Gastroesophageal sphincter (tissue), 4 donors: ENCODE data around the gene MON1A. TPM values are rescaled to one million over a fixed set of nuclear protein-coding genes. Genes with fewer than 3 reads are reported as not detected.

Experiments
- ATAC-seq: fragments of 150-250 bp; one replicate; pipeline ENCODE4 v1.9.1; 2016; ENCODE audit warnings: mild to moderate bottlenecking, moderate library complexity
- H3K27ac ChIP-seq, 4 donors: fragments of 200-600 bp; sonication (generic) in 3 of 4; 1 replicate in 3 of 4; 2 replicates in 1 of 4; pipeline ENCODE4 v1.5.1; 2016 to 2019
- H3K27me3 ChIP-seq: fragments of 200-600 bp; sonication (generic); one replicate; pipeline ENCODE4 v1.5.1; 2019
- H3K36me3 ChIP-seq, 2 donors: fragments of 200-600 bp; sonication (generic); one replicate each; pipeline ENCODE4 v1.5.1; 2019; ENCODE audit warnings: control low read depth in 1 of 2
- H3K4me1 ChIP-seq, 3 donors: fragments of 200-600 bp; sonication (generic); 1 replicate in 2 of 3; 2 replicates in 1 of 3; pipeline ENCODE4 v1.5.1; 2016 to 2019; ENCODE audit warnings: control low read depth in 2 of 3
- H3K4me3 ChIP-seq, 2 donors: fragments of 200-600 bp; sonication (generic); one replicate each; pipeline ENCODE4 v1.5.1; 2019; ENCODE audit warnings: mild to moderate bottlenecking in 1 of 2, moderate library complexity in 1 of 2
- H3K9me3 ChIP-seq, 3 donors: fragments of 200-600 bp; sonication (generic); one replicate each; pipeline ENCODE4 v1.5.1; 2017 to 2019; ENCODE audit warnings: control low read depth in 2 of 3
- EP300 ChIP-seq: sonication (generic); formaldehyde crosslinking; IDR thresholded peaks from one replicate; pipeline ENCODE4 v1.6.1; 2017; ENCODE audit warnings: antibody characterized with exemption, mild to moderate bottlenecking
- POLR2A ChIP-seq, 2 donors: fragments of 450-650 bp; IDR thresholded peaks; one replicate each; pipeline ENCODE4 v1.6.1; 2017; ENCODE audit warnings: antibody characterized with exemption in 2 of 2, mild to moderate bottlenecking in 2 of 2, moderate library complexity in 1 of 2
- POLR2AphosphoS5 ChIP-seq: sonication (generic); formaldehyde crosslinking; IDR thresholded peaks from one replicate; pipeline ENCODE4 v1.6.1; 2017; ENCODE audit warnings: antibody characterized with exemption
- WGBS, 2 donors: methylation state at CpG; one replicate each; pipeline ENCODE4 v1.1.5; 2018; ENCODE audit warnings: low coverage in 1 of 2; 5-methylcytosine and 5-hydroxymethylcytosine counted together
- small RNA-seq, 4 donors: library from RNA; depleted of rRNA; stranded (forward); fragments of <200 nt; gene quantifications; one replicate each; pipeline ENCODE3, GENCODE V24; 2016
- total RNA-seq, 4 donors: library from RNA; depleted of rRNA; stranded (reverse); fragments of >200 nt; gene quantifications; one replicate each; pipeline ENCODE4 v1.1.0, GENCODE V29; 2016
- TF ChIP-seq, protein P1 (sequence below), 4 experiments: fragments of 200-600 bp in 2 of 4; fragments of 450-650 bp in 2 of 4; sonication (generic) in 1 of 4; IDR thresholded peaks; one replicate each; pipeline ENCODE4 v1.5.1; 2017 to 2019; ENCODE audit warnings: antibody characterized with exemption in 4 of 4, mild to moderate bottlenecking in 2 of 4, moderate library complexity in 2 of 4

Gene MON1A
- total RNA-seq, 4 donors from 2014 or later, result 9.0 to 21.8 (median 10.8) TPM

DNA sequence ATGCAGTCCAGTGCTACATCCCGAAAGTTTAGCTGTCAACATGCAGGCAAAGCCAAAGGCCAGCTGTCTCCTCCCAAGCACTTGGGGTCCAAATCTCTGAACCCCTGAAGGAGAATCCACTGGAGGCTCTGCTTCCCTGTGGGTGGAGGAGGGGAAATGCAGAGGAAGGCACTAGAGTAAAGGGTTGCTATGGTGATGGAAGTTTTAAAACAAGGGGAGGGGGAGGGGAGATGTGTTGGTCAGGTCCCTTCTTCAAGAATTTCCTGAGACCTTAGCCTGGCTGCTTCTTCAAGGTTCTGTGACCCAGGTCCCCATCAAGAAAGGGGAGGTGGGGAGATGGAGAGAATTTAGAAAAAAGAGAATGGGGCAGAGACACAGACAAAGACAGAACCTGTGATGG lies 62.2 kb downstream of the MON1A start:
- WGBS, 2 donors, result no CpG with 5 or more reads among the region's 1 CpG
- peaks cover 0 to 16% (median 9%) of the 10 kb centered on the region in 3 donors for H3K4me1 ChIP-seq
- no peaks in the 10 kb centered on the region for H3K9me3 ChIP-seq
- no peak overlapping the region for H3K4me3 ChIP-seq
- no peaks in the 10 kb centered on the region for H3K36me3 ChIP-seq
- no peak overlapping the region for H3K27ac ChIP-seq
- ATAC-seq, result no peak
- peaks cover 85% of the 10 kb centered on the region for H3K27me3 ChIP-seq
- TF ChIP-seq POLR2A (IDR thresholded peaks at IDR 0.05), result no peak
- TF ChIP-seq, protein P1, sequence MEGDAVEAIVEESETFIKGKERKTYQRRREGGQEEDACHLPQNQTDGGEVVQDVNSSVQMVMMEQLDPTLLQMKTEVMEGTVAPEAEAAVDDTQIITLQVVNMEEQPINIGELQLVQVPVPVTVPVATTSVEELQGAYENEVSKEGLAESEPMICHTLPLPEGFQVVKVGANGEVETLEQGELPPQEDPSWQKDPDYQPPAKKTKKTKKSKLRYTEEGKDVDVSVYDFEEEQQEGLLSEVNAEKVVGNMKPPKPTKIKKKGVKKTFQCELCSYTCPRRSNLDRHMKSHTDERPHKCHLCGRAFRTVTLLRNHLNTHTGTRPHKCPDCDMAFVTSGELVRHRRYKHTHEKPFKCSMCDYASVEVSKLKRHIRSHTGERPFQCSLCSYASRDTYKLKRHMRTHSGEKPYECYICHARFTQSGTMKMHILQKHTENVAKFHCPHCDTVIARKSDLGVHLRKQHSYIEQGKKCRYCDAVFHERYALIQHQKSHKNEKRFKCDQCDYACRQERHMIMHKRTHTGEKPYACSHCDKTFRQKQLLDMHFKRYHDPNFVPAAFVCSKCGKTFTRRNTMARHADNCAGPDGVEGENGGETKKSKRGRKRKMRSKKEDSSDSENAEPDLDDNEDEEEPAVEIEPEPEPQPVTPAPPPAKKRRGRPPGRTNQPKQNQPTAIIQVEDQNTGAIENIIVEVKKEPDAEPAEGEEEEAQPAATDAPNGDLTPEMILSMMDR (IDR thresholded peaks at IDR 0.05), result no peak
- TF ChIP-seq EP300, result no peak
- no peak for TF ChIP-seq POLR2AphosphoS5

DNA sequence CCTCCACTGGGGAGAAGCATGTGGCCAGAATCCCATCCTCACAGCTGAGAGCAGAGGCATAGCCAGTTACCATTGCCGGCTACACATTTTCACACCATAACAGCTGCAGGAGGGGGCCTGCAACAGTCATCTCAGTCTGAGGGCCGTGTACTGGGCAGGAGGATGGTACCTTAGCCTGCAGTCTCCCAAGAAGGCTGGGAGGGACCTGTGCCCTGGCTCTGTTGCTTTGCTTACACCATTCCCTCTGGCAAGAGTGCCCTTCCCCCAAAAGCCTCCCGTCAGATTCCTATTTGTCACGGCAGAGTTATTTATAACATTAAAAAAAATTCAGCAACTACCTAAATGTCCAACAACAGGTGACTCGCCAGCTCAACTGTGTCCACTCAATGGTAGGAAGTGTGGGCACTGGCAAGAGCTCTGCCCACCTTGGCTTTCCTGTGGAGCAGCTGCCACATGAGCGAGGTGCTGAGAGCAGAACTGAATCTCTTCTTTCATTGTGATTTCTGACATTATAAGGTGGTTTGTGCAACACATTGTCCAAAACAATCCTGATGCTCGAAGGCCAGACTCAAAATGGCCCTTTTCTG lies 64.3 kb downstream of the MON1A start:
- H3K27me3 ChIP-seq, result peaks cover 75% of the 10 kb centered on the region
- no peak for TF ChIP-seq POLR2A (IDR thresholded peaks at IDR 0.05)
- TF ChIP-seq, protein P1 (IDR thresholded peaks at IDR 0.05), result no peak
- H3K36me3 ChIP-seq, result no peaks in the 10 kb centered on the region
- H3K4me1 ChIP-seq, result peaks cover 0 to 16% (median 9%) of the 10 kb centered on the region in 3 donors
- no peak overlapping the region for H3K4me3 ChIP-seq
- H3K9me3 ChIP-seq, result no peaks in the 10 kb centered on the region
- no peak overlapping the region for H3K27ac ChIP-seq
- WGBS, 2 donors, result 33 to 55% methylated on average over 1 to 3 of the region's 7 CpGs
- no peak for ATAC-seq

DNA sequence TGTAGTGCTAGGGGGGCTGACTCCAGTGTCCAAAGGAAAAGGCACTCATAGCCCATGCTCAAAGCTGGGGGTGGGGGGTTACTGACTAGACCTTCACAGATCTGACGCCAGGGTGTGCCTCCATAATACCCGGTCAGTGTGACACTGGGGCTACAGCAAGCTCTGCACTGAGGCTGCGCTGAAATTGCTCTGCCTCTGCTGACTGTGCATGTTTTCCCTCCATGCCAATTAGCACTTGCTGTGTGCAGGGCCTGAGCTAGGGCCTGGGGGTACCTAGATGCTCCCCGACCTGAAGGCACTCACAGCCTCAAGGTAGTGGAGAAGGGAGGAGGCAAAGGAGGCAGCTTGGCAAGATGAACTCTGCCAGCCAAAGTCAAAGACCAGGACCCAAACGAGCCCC lies 65.1 kb downstream of the MON1A start:
- Histone ChIP-seq H3K27me3 (peaks cover 67% of the 10 kb centered on the region), H3K4me3 (no peak overlapping the region), H3K36me3 (no peaks in the 10 kb centered on the region), H3K27ac (no peak overlapping the region), H3K9me3 (no peaks in the 10 kb centered on the region), H3K4me1 (peaks cover 0 to 8% (median 6%) of the 10 kb centered on the region in 3 donors)
- ATAC-seq, result no peak
- no CpG with 5 or more reads among the region's 5 CpGs for WGBS, 2 donors
- TF ChIP-seq POLR2AphosphoS5, result no peak
- TF ChIP-seq, protein P1 (IDR thresholded peaks at IDR 0.05), result no peak
- no peak for TF ChIP-seq POLR2A (IDR thresholded peaks at IDR 0.05)
- TF ChIP-seq EP300, result no peak

DNA sequence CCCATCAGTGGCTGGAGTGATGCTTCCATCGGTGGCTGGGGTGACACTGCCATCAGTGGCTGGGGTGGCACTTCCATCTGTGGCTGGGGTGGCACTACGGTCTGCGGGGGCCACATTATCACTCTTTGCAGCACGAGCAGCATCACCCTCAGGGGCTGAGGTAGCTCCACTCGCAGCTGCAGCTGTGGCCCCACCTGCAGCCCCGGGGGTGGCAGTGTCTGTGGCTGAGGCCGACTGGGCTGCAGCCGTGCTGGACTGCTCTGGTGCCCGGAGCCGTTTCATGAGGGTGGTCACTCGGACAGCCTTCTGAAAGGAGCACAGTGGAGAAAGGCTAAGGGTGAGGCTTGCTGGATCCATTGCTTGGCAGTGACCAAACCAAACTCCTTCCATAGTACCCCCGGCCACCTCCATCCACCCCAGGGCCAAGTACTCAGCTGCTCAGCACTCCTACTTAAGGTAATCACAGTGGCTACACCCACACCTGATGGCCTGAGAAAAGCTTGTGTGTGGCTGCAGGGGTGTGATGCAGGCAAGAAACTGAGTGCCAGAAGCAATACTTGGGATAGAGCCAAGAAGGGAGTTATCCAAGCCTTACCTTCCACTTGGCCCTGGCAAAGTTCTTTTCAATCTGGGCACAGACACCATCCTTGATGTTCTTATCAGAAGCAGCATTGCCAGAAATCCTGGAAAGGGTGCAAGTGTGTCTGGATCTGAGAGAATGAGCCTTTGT lies 69.9 kb downstream of the MON1A start:
- TF ChIP-seq, protein P1 (IDR thresholded peaks at IDR 0.05), result no peak
- TF ChIP-seq EP300 (no peak), POLR2A (IDR thresholded peaks at IDR 0.05) (no peak), POLR2AphosphoS5 (no peak)
- H3K4me1 ChIP-seq, result peaks cover 0 to 16% (median 3%) of the 10 kb centered on the region in 3 donors
- no peak overlapping the region for H3K4me3 ChIP-seq
- no peak overlapping the region for H3K27ac ChIP-seq
- H3K9me3 ChIP-seq, result no peaks in the 10 kb centered on the region
- no peak for ATAC-seq
- WGBS, 2 donors, result 71% methylated on average over 1 of the region's 12 CpGs; no CpG with 5 or more reads in 1 of the 2 donors
- peaks cover 29% of the 10 kb centered on the region for H3K27me3 ChIP-seq
- H3K36me3 ChIP-seq, result no peaks in the 10 kb centered on the region

Small RNA genes within 50 kb of the gene (small RNA-seq; reads per million reads assigned to genes)
- gene RN7SL217P, result 0 reads per million in 4 donors

Other genes with a start within 250 kb of the MON1A start
- gene MST1, start 240.3 kb downstream of the MON1A start, total RNA-seq, result 1 to 10 TPM in 3 of 4 donors, under 1 TPM in 1; 0.89 to 7.3 (median 4.4) TPM
- gene RNF123, start 240.3 kb downstream of the MON1A start, total RNA-seq, result 10 to 100 TPM; 18.5 to 31.2 (median 21.8) TPM
- gene AMIGO3, start 210.1 kb downstream of the MON1A start, total RNA-seq, result under 1 TPM in 2 of 4 donors, not detected in 2; 0.27 to 0.31 TPM
- gene GMPPB, start 205.9 kb downstream of the MON1A start, total RNA-seq, result 10 to 100 TPM; 15.6 to 20.5 (median 17.3) TPM
- gene IP6K1, start 143.3 kb downstream of the MON1A start, total RNA-seq, result 10 to 100 TPM; 37.8 to 64.9 (median 43.5) TPM
- under 1 TPM in 1 of 4 donors, not detected in 3; 0.40 TPM for gene CDHR4, start 129.9 kb downstream of the MON1A start, total RNA-seq
- gene INKA1, start 126.5 kb downstream of the MON1A start, total RNA-seq, result 1 to 10 TPM; 1.3 to 3.4 (median 3.1) TPM
- gene UBA7, start 115.9 kb downstream of the MON1A start, total RNA-seq, result 10 to 100 TPM; 16.2 to 62.7 (median 31.1) TPM
- 1 to 10 TPM in 3 of 4 donors, under 1 TPM in 1; 0.81 to 1.8 (median 1.6) TPM for gene TRAIP, start 73.2 kb downstream of the MON1A start, total RNA-seq
- not detected for gene CAMKV, start 59.9 kb downstream of the MON1A start, total RNA-seq
- gene MST1R, start 25.9 kb downstream of the MON1A start, total RNA-seq, result 1 to 10 TPM; 1.2 to 5.9 (median 2.0) TPM
- 100 to 1,000 TPM in 2 of 4 donors, 10 to 100 TPM in 2; 39.0 to 135 (median 84.2) TPM for gene RBM6, start 10.3 kb upstream of the MON1A start, total RNA-seq
- 100 to 1,000 TPM in 3 of 4 donors, 10 to 100 TPM in 1; 85.7 to 228 (median 136) TPM for gene RBM5, start 159.1 kb upstream of the MON1A start, total RNA-seq
- gene SEMA3F, start 225.5 kb upstream of the MON1A start, total RNA-seq, result 10 to 100 TPM in 3 of 4 donors, 1 to 10 TPM in 1; 6.7 to 33.5 (median 16.3) TPM